HepG2 (cell line): ENCODE data around the gene RUSF1. TPM values are rescaled to one million over a fixed set of nuclear protein-coding genes. Genes with fewer than 3 reads are reported as not detected.

ENCODE experiments used
- ATAC-seq: fragments of 200-7000 bp; cut with Tn5 transposase; 3 replicates; pipeline ENCODE4 v1.9.1; 2020; ENCODE audit warnings: mild to moderate bottlenecking, moderate library complexity
- BruUV-seq: library from RNA; stranded (reverse); fragments of 400-500 nt; replicated peaks from 2 replicates; lab custom pipeline; 2021; lab: Mats Ljungman, UMichigan
- CTCF ChIA-PET: fragments of 300-600 bp; formaldehyde crosslinking; extraction: SDS; loops from one replicate; lab custom pipeline; 2021; ENCODE audit warnings: low total read pairs, inconsistent platforms, low intra/inter-chr PET ratio; lab: Yijun Ruan, JAX
- POLR2A ChIA-PET: fragments of 350-600 bp; sonication (Branson Sonifier 250); formaldehyde crosslinking; loops from one replicate; lab custom pipeline; 2020; ENCODE audit warnings: antibody characterized with exemption, inconsistent platforms; lab: Yijun Ruan, JAX
- DNase-seq: peaks from one replicate; pipeline ENCODE4 v3.0.0-alpha.2; 2015; ENCODE audit warnings: low spot score
- FAIRE-seq: peaks from 3 replicates; lab custom pipeline; 2011; peaks lifted over from hg19 to GRCh38; lab: Jason Lieb, UNC
- H2AFZ ChIP-seq: one replicate; pipeline ENCODE4 v1.6.1; 2011; ENCODE audit warnings: low read length, inconsistent platforms
- H3K27ac ChIP-seq: fragments of 300-600 bp; 3 replicates; pipeline ENCODE4 v1.8.0; 2011; ENCODE audit warnings: mixed run types, mild to moderate bottlenecking, mixed read lengths, low read length, inconsistent platforms; ENCODE audit not compliant: insufficient read depth; ENCODE audit errors: extremely low read length
- H3K27me3 ChIP-seq, 2 experiments: fragments of 200-600 bp in 1 of 2; 2 replicates in 1 of 2; 3 replicates in 1 of 2; pipeline versions ENCODE4 v1.6.0 to v1.8.0; 2011; ENCODE audit warnings: low read length in 2 of 2, mild to moderate bottlenecking in 2 of 2, moderate library complexity in 2 of 2, inconsistent platforms in 1 of 2; ENCODE audit not compliant: insufficient read depth in 2 of 2, control insufficient read depth in 1 of 2
- H3K36me3 ChIP-seq, 2 experiments: fragments of 200-600 bp in 1 of 2; replicated peaks in 1 of 2; 2 replicates in 1 of 2; 3 replicates in 1 of 2; pipeline versions ENCODE4 v1.5.1 to v1.8.0; 2011; ENCODE audit warnings: low read length in 2 of 2, inconsistent platforms in 1 of 2; ENCODE audit not compliant: insufficient read depth in 2 of 2, control insufficient read depth in 1 of 2
- H3K4me1 ChIP-seq: 2 replicates; pipeline ENCODE4 v1.5.1; 2012; ENCODE audit warnings: low read length, inconsistent platforms; ENCODE audit not compliant: insufficient read depth
- H3K4me2 ChIP-seq: 2 replicates; pipeline ENCODE4 v1.6.0; 2011; ENCODE audit warnings: low read depth, low read length, inconsistent platforms
- H3K4me3 ChIP-seq, 3 experiments: fragments of 200-600 bp in 1 of 3; sonication (generic), shearing (Covaris generic) in 1 of 3; replicated peaks in 1 of 3; 2 replicates each; pipeline ENCODE4 v1.5.1; 2011 to 2016; ENCODE audit warnings: low read length in 3 of 3, inconsistent platforms in 2 of 3, low read depth in 2 of 3, mild to moderate bottlenecking in 2 of 3, control low read depth in 1 of 3, mixed read lengths in 1 of 3; ENCODE audit not compliant: insufficient read depth in 1 of 3
- H3K79me2 ChIP-seq: one replicate; pipeline ENCODE4 v1.6.1; 2011; ENCODE audit warnings: low read length, inconsistent platforms; ENCODE audit not compliant: insufficient read depth
- H3K9ac ChIP-seq: 2 replicates; pipeline ENCODE4 v1.6.0; 2011; ENCODE audit warnings: mild to moderate bottlenecking, low read depth, low read length, inconsistent platforms; ENCODE audit not compliant: insufficient read depth
- H3K9me3 ChIP-seq: 2 replicates; pipeline ENCODE4 v1.5.1; 2012; ENCODE audit warnings: mild to moderate bottlenecking, low read length
- H4K20me1 ChIP-seq: 2 replicates; pipeline ENCODE4 v1.6.0; 2011; ENCODE audit warnings: inconsistent platforms, mild to moderate bottlenecking, low read length, moderate library complexity; ENCODE audit not compliant: insufficient read depth
- BHLHE40 ChIP-seq: IDR thresholded peaks from 2 replicates; pipeline ENCODE4 v1.6.1; 2011; ENCODE audit warnings: low read length, improper control_type of control experiment
- DNMT1 ChIP-seq: sonication (generic); formaldehyde crosslinking; IDR thresholded peaks from 2 replicates; pipeline ENCODE4 v1.5.1; 2020; ENCODE audit warnings: mild to moderate bottlenecking, missing genetic modification reagents
- EHMT2 ChIP-seq: fragments of 200-600 bp; sonication (generic); IDR thresholded peaks from 2 replicates; pipeline ENCODE4 v1.7.0; 2017; ENCODE audit warnings: antibody characterized with exemption, low read depth, low read length, borderline replicate concordance
- GATAD1 ChIP-seq: IDR thresholded peaks from 2 replicates; pipeline ENCODE4 v1.6.1; 2016; ENCODE audit warnings: missing genetic modification reagents, missing compliant biosample characterization
- GLI4 ChIP-seq: sonication (generic); formaldehyde crosslinking; IDR thresholded peaks from 2 replicates; pipeline ENCODE4 v1.5.1; 2020; ENCODE audit warnings: missing genetic modification reagents, mild to moderate bottlenecking, moderate library complexity, borderline replicate concordance
- HNRNPK ChIP-seq: fragments of 200-400 bp; formaldehyde crosslinking; IDR thresholded peaks from 2 replicates; pipeline ENCODE4 v1.6.1; 2018; ENCODE audit warnings: low read length, low read depth, moderate library complexity, mild to moderate bottlenecking; ENCODE audit not compliant: poor library complexity, severe bottlenecking
- KLF9 ChIP-seq: IDR thresholded peaks from 2 replicates; pipeline ENCODE4 v1.6.1; 2016; ENCODE audit warnings: low read depth
- SIX4 ChIP-seq: sonication (generic); formaldehyde crosslinking; IDR thresholded peaks from 2 replicates; pipeline ENCODE4 v1.4.0; 2020; ENCODE audit warnings: missing genetic modification reagents
- ZNF24 ChIP-seq: fragments of 450-650 bp; IDR thresholded peaks from 2 replicates; pipeline ENCODE4 v1.6.1; 2017; ENCODE audit warnings: antibody characterized with exemption, mild to moderate bottlenecking
- ZNF253 ChIP-seq: sonication (generic); formaldehyde crosslinking; IDR thresholded peaks from 2 replicates; pipeline ENCODE4 v1.8.0; 2022; ENCODE audit warnings: mild to moderate bottlenecking, missing genetic modification reagents, borderline replicate concordance
- ZNF644 ChIP-seq: IDR thresholded peaks from 2 replicates; pipeline ENCODE4 v1.6.1; 2016; ENCODE audit warnings: low read depth
- ZNF816 ChIP-seq: sonication (generic); formaldehyde crosslinking; IDR thresholded peaks from 2 replicates; pipeline ENCODE4 v1.8.0; 2022; ENCODE audit warnings: missing genetic modification reagents, mild to moderate bottlenecking, borderline replicate concordance
- WGBS: methylation state at CpG from one replicate; pipeline ENCODE4 v1.1.6; 2017; ENCODE audit warnings: low lambda C conversion rate; 5-methylcytosine and 5-hydroxymethylcytosine counted together
- in situ Hi-C: cut with HindIII; loops from 2 replicates; pipeline ENCODE4 v1.10.0; 2017; ENCODE audit warnings: low pct_unique_long_range_greater_than_20kb; ENCODE audit not compliant: extremely low pct_ligation_motif_present
- intact Hi-C: fragments of 100-400 bp; cut with micrococcal nuclease; formaldehyde crosslinking; loops from one replicate; pipeline ENCODE4 v1.10.0; 2022; ENCODE audit not compliant: unreplicated experiment
- polyA plus RNA-seq, 8 experiments: library from polyadenylated mRNA; depleted of rRNA in 3 of 8; stranded (reverse) in 7 of 8; unstranded in 1 of 8; fragments of >200 nt; fragmentation: Illumina TruSeq in 4 of 8; extraction: Trizol in 4 of 8; gene quantifications; 2 replicates each; pipeline versions ENCODE4 v1.2.1 to v1.2.3, GENCODE V29; 2011 to 2016; ENCODE audit warnings: low read depth in 4 of 8, missing spikeins in 1 of 8, mixed read lengths in 1 of 8; ENCODE audit not compliant: insufficient read depth in 1 of 8
- total RNA-seq, 5 experiments: library from RNA; depleted of rRNA; stranded (reverse); fragments of >200 nt; fragmentation: Illumina TruSeq; extraction: Trizol; gene quantifications; 2 replicates each; pipeline ENCODE4 v1.2.3, GENCODE V29; 2016; ENCODE audit warnings: low read depth in 1 of 5
- TF ChIP-seq, protein P1 (sequence below): sonication (generic); formaldehyde crosslinking; IDR thresholded peaks from 2 replicates; pipeline ENCODE4 v1.4.0; 2020; ENCODE audit warnings: mild to moderate bottlenecking, missing genetic modification reagents
- TF ChIP-seq, protein P2 (sequence below): sonication (generic); formaldehyde crosslinking; IDR thresholded peaks from 2 replicates; pipeline ENCODE4 v1.5.1; 2020; ENCODE audit warnings: missing genetic modification reagents, mild to moderate bottlenecking, borderline replicate concordance

The RUSF1 gene
- total and polyA plus RNA-seq, 2 of the 13 experiments (the other 11 are each of a cell fraction or from before 2014, with no cell fraction given): 40.8 to 50.2 TPM

DNA sequence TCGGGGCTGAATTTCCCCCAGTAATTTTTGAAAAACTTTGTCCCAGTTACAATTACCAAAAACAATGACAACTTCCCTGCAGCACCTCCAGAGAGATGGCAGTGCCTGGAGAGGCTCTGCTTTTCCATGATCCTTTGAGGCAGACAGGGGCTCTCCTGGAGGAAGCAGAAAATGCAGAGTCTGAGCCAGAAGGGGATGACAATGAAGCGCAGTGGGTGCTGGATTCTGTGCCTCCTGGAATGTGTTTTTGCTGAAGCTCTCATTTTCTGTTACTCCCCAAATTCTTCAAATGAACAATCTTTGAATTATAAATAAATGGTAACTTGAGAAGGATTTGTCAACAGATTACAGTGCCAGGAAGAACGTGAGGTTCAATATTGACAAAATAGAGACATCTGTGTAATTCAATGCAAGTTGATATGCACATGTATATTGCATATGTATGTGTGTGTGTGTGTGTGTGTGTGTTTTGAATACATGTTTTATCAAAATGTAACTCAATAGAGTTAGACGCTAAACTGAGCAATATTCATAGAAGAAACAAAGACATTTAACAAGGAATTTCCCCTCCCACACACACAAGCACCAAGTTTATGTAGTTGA is 9.7 kb upstream of the RUSF1 start:
- FAIRE-seq (no peak), ATAC-seq (no peak), DNase-seq (no peak)
- peaks cover 0 to 16% of the 10 kb centered on the region in 2 experiments; a peak in 3 of 5 replicates for H3K27me3 ChIP-seq
- no peak overlapping the region for H3K4me2 ChIP-seq
- no peak overlapping the region for H3K27ac ChIP-seq
- ChIA-PET CTCF (no interaction called here), POLR2A (no interaction called here)
- no peak overlapping the region for H3K4me3 ChIP-seq
- H3K9ac ChIP-seq: no peak overlapping the region
- in situ Hi-C loops: loop anchor here (5.0 kb wide), 1 partner anchor 179 kb away; no protein-coding TSS in a partner anchor
- no peaks in the 10 kb centered on the region for H3K36me3 ChIP-seq
- no peaks in the 10 kb centered on the region for H3K9me3 ChIP-seq
- BruUV-seq: no TSS peak
- TF ChIP-seq BHLHE40 (peak; percentile 39; the same call in 1 of the 2 replicates), EHMT2 (no peak)
- 24% methylated on average over 4 of the region's 4 CpGs for WGBS
- H4K20me1 ChIP-seq: no peaks in the 10 kb centered on the region
- no peak overlapping the region for H2AFZ ChIP-seq
- no peaks in the 10 kb centered on the region for H3K79me2 ChIP-seq
- H3K4me1 ChIP-seq: peaks cover 32% of the 10 kb centered on the region
- intact Hi-C loops: no loop called here

DNA sequence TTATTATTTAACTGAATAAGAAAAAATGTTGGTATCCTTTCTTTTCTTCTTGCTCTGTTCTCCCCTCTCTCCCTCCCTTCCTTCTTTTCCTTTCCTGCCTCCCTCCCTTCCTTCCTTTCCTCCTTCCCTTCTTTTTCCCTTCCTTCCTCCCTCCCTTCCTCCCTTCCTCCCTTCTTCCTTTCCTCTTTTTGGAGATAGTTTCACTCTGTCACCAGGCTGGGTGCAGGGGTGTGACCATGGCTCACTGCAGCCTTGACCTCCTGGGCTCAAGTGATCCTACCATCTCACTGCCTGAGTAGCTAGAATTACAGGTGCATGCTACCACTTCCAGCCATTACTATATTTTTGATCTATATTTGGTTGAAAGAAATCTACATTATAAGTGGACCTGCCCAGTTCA is 5.7 kb upstream of the RUSF1 start:
- ATAC-seq: peak; percentile 19; the same call in 1 of the 3 replicates
- Histone ChIP-seq H3K9ac (no peak overlapping the region), H3K36me3 (no peaks in the 10 kb centered on the region), H3K9me3 (no peaks in the 10 kb centered on the region), H3K79me2 (no peaks in the 10 kb centered on the region), H3K27ac (no peak overlapping the region), H2AFZ (no peak overlapping the region), H3K27me3 (peaks cover 0 to 6% of the 10 kb centered on the region in 2 experiments; a peak in 2 of 5 replicates), H3K4me1 (peaks cover 45% of the 10 kb centered on the region), H3K4me2 (no peak overlapping the region), H3K4me3 (no peak overlapping the region), H4K20me1 (no peaks in the 10 kb centered on the region)
- FAIRE-seq: no peak
- DNase-seq: no peak
- ChIA-PET POLR2A (interaction anchor here (1.3 kb wide), 1 partner anchor 378 kb away, joined by 3 read pairs; the partner anchor contains the start of gene PRSS8), CTCF (no interaction called here)
- intact Hi-C loops (no loop called here), in situ Hi-C loops (no loop called here)
- BruUV-seq: no TSS peak
- no peak for TF ChIP-seq ZNF816 (CRISPR knock-in tag)
- TF ChIP-seq, protein P1, sequence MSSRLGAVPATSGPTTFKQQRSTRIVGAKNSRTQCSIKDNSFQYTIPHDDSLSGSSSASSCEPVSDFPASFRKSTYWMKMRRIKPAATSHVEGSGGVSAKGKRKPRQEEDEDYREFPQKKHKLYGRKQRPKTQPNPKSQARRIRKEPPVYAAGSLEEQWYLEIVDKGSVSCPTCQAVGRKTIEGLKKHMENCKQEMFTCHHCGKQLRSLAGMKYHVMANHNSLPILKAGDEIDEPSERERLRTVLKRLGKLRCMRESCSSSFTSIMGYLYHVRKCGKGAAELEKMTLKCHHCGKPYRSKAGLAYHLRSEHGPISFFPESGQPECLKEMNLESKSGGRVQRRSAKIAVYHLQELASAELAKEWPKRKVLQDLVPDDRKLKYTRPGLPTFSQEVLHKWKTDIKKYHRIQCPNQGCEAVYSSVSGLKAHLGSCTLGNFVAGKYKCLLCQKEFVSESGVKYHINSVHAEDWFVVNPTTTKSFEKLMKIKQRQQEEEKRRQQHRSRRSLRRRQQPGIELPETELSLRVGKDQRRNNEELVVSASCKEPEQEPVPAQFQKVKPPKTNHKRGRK (CRISPR knock-in tag): peak; percentile 66
- no peak for TF ChIP-seq GATAD1 (CRISPR knock-in tag)
- TF ChIP-seq SIX4 (CRISPR knock-in tag): no peak
- no peak for TF ChIP-seq ZNF644
- TF ChIP-seq ZNF253: no peak
- no peak for TF ChIP-seq KLF9 (CRISPR knock-in tag)
- no peak for TF ChIP-seq DNMT1 (CRISPR knock-in tag)
- peak; percentile 23 for TF ChIP-seq HNRNPK
- TF ChIP-seq, protein P2, sequence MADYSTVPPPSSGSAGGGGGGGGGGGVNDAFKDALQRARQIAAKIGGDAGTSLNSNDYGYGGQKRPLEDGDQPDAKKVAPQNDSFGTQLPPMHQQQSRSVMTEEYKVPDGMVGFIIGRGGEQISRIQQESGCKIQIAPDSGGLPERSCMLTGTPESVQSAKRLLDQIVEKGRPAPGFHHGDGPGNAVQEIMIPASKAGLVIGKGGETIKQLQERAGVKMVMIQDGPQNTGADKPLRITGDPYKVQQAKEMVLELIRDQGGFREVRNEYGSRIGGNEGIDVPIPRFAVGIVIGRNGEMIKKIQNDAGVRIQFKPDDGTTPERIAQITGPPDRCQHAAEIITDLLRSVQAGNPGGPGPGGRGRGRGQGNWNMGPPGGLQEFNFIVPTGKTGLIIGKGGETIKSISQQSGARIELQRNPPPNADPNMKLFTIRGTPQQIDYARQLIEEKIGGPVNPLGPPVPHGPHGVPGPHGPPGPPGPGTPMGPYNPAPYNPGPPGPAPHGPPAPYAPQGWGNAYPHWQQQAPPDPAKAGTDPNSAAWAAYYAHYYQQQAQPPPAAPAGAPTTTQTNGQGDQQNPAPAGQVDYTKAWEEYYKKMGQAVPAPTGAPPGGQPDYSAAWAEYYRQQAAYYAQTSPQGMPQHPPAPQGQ (CRISPR knock-in tag): no peak
- TF ChIP-seq GLI4 (CRISPR knock-in tag): no peak
- TF ChIP-seq ZNF24: no peak
